K562 (cell line): ENCODE data around the gene GALNT17. TPM values are rescaled to one million over a fixed set of nuclear protein-coding genes. Genes with fewer than 3 reads are reported as not detected.

Experiments used
- ATAC-seq: fragments of 200-7000 bp; cut with Tn5 transposase; 3 replicates; pipeline ENCODE4 v1.9.1; 2020; ENCODE audit warnings: moderate library complexity
- BruUV-seq: library from RNA; stranded (reverse); fragments of 400-500 nt; replicated peaks from 2 replicates; lab custom pipeline; 2021; lab: Mats Ljungman, UMichigan
- CTCF ChIA-PET: fragments of 300-600 bp; formaldehyde crosslinking; extraction: SDS; loops from one replicate; lab custom pipeline; 2021; ENCODE audit warnings: low intra/inter-chr PET ratio; lab: Yijun Ruan, JAX
- POLR2A ChIA-PET: fragments of 300-600, 350-650 bp; sonication (Branson Sonifier 250); formaldehyde crosslinking; extraction: SDS; loops from one replicate; lab custom pipeline; 2021; ENCODE audit warnings: antibody characterized with exemption, inconsistent platforms; lab: Yijun Ruan, JAX
- DNase-seq, 4 experiments: peaks; one replicate each; pipeline versions ENCODE4 v3.0.0 to v3.0.0-alpha.2; 2011 to 2018; ENCODE audit warnings: low spot score in 3 of 4, mixed read lengths in 3 of 4; ENCODE audit errors: extremely low read depth in 1 of 4
- FAIRE-seq: peaks from 2 replicates; lab custom pipeline; 2011; peaks lifted over from hg19 to GRCh38; lab: Jason Lieb, UNC
- H2AFZ ChIP-seq: 2 replicates; pipeline ENCODE4 v1.6.0; 2011; ENCODE audit warnings: low read depth, low read length, control low read depth, inconsistent platforms
- H3K27ac ChIP-seq: fragments of 200-600 bp; 3 replicates; pipeline ENCODE4 v1.8.0; 2011; ENCODE audit warnings: low read depth, mild to moderate bottlenecking, control low read depth, inconsistent platforms, low read length, moderate library complexity, mixed read lengths; ENCODE audit errors: extremely low read depth
- H3K27me3 ChIP-seq, 2 experiments: fragments of 300-600 bp in 1 of 2; 2 replicates in 1 of 2; 3 replicates in 1 of 2; pipeline versions ENCODE4 v1.6.0 to v1.8.0; 2011; ENCODE audit warnings: inconsistent platforms in 2 of 2, low read length in 2 of 2, mild to moderate bottlenecking in 1 of 2, mixed read lengths in 1 of 2, moderate library complexity in 1 of 2; ENCODE audit not compliant: control insufficient read depth in 2 of 2, insufficient read depth in 2 of 2
- H3K36me3 ChIP-seq: fragments of 300-600 bp; 3 replicates; pipeline ENCODE4 v1.8.0; 2011; ENCODE audit warnings: mild to moderate bottlenecking, low read length, inconsistent platforms; ENCODE audit not compliant: control insufficient read depth, insufficient read depth
- H3K4me1 ChIP-seq, 2 experiments: fragments of 200-600 bp in 1 of 2; replicated peaks in 1 of 2; 2 replicates in 1 of 2; 3 replicates in 1 of 2; pipeline versions ENCODE4 v1.5.1 to v1.8.0; 2011; ENCODE audit warnings: inconsistent platforms in 2 of 2, low read length in 2 of 2, mild to moderate bottlenecking in 1 of 2, mixed read lengths in 1 of 2, moderate library complexity in 1 of 2; ENCODE audit not compliant: control insufficient read depth in 2 of 2, insufficient read depth in 2 of 2
- H3K4me2 ChIP-seq: 2 replicates; pipeline ENCODE4 v1.6.1; 2011; ENCODE audit warnings: low read length, control low read depth, inconsistent platforms, mixed read lengths; ENCODE audit not compliant: insufficient read depth
- H3K4me3 ChIP-seq: fragments of 200-600 bp; sonication (generic), shearing (Covaris generic); 2 replicates; pipeline ENCODE4 v1.5.1; 2016; ENCODE audit warnings: control low read depth, inconsistent platforms
- H3K79me2 ChIP-seq: fragments of 200-600 bp; 3 replicates; pipeline ENCODE4 v1.8.0; 2011; ENCODE audit warnings: low read length, inconsistent platforms; ENCODE audit not compliant: control insufficient read depth, insufficient read depth
- H3K9ac ChIP-seq, 2 experiments: 2 replicates each; pipeline versions ENCODE4 v1.6.0 to v1.6.1; 2011; ENCODE audit warnings: low read depth in 2 of 2, low read length in 2 of 2, control low read depth in 1 of 2, inconsistent platforms in 1 of 2, mild to moderate bottlenecking in 1 of 2, mixed read lengths in 1 of 2; ENCODE audit not compliant: insufficient read depth in 1 of 2
- H3K9me1 ChIP-seq: one replicate; pipeline ENCODE4 v1.6.0; 2011; ENCODE audit warnings: inconsistent platforms, mild to moderate bottlenecking, low read length, moderate library complexity; ENCODE audit not compliant: control insufficient read depth, insufficient read depth
- H3K9me3 ChIP-seq: replicated peaks from 2 replicates; pipeline ENCODE4 v1.5.1; 2011; ENCODE audit warnings: low read depth, low read length, inconsistent platforms; ENCODE audit not compliant: control insufficient read depth, insufficient read depth
- H4K20me1 ChIP-seq: replicated peaks from 2 replicates; pipeline ENCODE4 v1.6.1; 2011; ENCODE audit warnings: low read length, inconsistent platforms, mixed read lengths; ENCODE audit not compliant: control insufficient read depth, insufficient read depth
- ATF2 ChIP-seq: sonication (generic); formaldehyde crosslinking; IDR thresholded peaks from 2 replicates; pipeline ENCODE4 v1.8.1; 2022; ENCODE audit warnings: missing genetic modification reagents
- PML ChIP-seq: IDR thresholded peaks from 2 replicates; pipeline ENCODE4 v1.6.1; 2012; ENCODE audit warnings: low read length, inconsistent platforms
- SRSF3 ChIP-seq: fragments of 200-400 bp; formaldehyde crosslinking; IDR thresholded peaks from 2 replicates; pipeline ENCODE4 v1.6.1; 2016; ENCODE audit warnings: mild to moderate bottlenecking, low read length, moderate library complexity; ENCODE audit not compliant: insufficient read depth
- WGBS: fragments of 100-300 bp; shearing (Covaris generic); methylation state at CpG from one replicate; pipeline ENCODE4 v1.1.6; 2016; ENCODE audit warnings: low coverage, mixed read lengths; ENCODE audit not compliant: insufficient coverage; ENCODE audit errors: missing lambda C conversion rate; 5-methylcytosine and 5-hydroxymethylcytosine counted together
- in situ Hi-C: fragments of 300-500 bp; cut with MboI; formaldehyde crosslinking; loops from 4 replicates; pipeline ENCODE4 v1.15.0; 2018; ENCODE audit warnings: inconsistent platforms, mixed read lengths
- intact Hi-C: fragments of 100-400 bp; cut with micrococcal nuclease; formaldehyde crosslinking; loops from 2 replicates; pipeline ENCODE4 v1.14.2; 2022
- polyA plus RNA-seq, 8 experiments: library from polyadenylated mRNA; depleted of rRNA in 4 of 8; stranded (reverse) in 5 of 8; unstranded in 3 of 8; fragments of >200 nt; fragmentation: Nextera tagmentation in 2 of 8; fragmentation: Illumina TruSeq in 1 of 8; extraction: Ambion mirVana in 2 of 8; extraction: Trizol in 1 of 8; gene quantifications; 2 replicates each; pipeline versions ENCODE4 v1.2.1 to v1.2.3, GENCODE V29; 2011 to 2014; ENCODE audit warnings: inconsistent platforms in 1 of 8, missing spikeins in 1 of 8
- total RNA-seq, 7 experiments: library from RNA; depleted of rRNA in 6 of 7; stranded (reverse); fragments of >200 nt in 6 of 7; fragmentation: Illumina TruSeq in 2 of 7; extraction: Trizol in 2 of 7; gene quantifications; 2 replicates each; pipeline versions ENCODE4 v1.2.1 to v1.2.3, GENCODE V29; 2011 to 2021; ENCODE audit warnings: low replicate concordance in 1 of 7
- TF ChIP-seq, protein P1 (sequence below): fragments of 450-650 bp; IDR thresholded peaks from 2 replicates; pipeline ENCODE4 v1.6.1; 2016; ENCODE audit warnings: low read depth

GALNT17 gene
- total and polyA plus RNA-seq, 9 of the 15 experiments (the other 6 are each of a cell fraction or from before 2014, with no cell fraction given) = not detected

DNA sequence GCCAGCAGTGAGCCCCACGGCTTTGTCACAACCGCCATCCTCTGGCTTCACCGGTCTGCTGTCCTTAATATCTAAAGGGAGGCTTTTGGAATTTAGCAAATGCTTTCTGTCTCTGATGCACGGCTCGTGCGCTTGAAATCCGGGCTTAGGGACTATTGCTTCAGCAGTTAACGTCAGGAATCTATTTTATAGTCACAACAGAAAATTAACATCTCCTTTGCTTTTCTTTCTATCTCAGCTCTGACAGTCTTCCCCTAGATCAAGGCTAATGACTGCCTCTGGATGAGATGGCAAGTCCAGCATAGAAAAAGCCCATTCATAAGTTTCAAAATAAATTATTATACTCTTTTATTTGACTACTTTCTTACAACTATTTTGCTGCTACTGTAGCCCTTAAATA is 423.8 kb downstream of the GALNT17 start:
- TF ChIP-seq PML (no peak), SRSF3 (no peak), ATF2 (CRISPR knock-in tag) (no peak)
- TF ChIP-seq, protein P1, sequence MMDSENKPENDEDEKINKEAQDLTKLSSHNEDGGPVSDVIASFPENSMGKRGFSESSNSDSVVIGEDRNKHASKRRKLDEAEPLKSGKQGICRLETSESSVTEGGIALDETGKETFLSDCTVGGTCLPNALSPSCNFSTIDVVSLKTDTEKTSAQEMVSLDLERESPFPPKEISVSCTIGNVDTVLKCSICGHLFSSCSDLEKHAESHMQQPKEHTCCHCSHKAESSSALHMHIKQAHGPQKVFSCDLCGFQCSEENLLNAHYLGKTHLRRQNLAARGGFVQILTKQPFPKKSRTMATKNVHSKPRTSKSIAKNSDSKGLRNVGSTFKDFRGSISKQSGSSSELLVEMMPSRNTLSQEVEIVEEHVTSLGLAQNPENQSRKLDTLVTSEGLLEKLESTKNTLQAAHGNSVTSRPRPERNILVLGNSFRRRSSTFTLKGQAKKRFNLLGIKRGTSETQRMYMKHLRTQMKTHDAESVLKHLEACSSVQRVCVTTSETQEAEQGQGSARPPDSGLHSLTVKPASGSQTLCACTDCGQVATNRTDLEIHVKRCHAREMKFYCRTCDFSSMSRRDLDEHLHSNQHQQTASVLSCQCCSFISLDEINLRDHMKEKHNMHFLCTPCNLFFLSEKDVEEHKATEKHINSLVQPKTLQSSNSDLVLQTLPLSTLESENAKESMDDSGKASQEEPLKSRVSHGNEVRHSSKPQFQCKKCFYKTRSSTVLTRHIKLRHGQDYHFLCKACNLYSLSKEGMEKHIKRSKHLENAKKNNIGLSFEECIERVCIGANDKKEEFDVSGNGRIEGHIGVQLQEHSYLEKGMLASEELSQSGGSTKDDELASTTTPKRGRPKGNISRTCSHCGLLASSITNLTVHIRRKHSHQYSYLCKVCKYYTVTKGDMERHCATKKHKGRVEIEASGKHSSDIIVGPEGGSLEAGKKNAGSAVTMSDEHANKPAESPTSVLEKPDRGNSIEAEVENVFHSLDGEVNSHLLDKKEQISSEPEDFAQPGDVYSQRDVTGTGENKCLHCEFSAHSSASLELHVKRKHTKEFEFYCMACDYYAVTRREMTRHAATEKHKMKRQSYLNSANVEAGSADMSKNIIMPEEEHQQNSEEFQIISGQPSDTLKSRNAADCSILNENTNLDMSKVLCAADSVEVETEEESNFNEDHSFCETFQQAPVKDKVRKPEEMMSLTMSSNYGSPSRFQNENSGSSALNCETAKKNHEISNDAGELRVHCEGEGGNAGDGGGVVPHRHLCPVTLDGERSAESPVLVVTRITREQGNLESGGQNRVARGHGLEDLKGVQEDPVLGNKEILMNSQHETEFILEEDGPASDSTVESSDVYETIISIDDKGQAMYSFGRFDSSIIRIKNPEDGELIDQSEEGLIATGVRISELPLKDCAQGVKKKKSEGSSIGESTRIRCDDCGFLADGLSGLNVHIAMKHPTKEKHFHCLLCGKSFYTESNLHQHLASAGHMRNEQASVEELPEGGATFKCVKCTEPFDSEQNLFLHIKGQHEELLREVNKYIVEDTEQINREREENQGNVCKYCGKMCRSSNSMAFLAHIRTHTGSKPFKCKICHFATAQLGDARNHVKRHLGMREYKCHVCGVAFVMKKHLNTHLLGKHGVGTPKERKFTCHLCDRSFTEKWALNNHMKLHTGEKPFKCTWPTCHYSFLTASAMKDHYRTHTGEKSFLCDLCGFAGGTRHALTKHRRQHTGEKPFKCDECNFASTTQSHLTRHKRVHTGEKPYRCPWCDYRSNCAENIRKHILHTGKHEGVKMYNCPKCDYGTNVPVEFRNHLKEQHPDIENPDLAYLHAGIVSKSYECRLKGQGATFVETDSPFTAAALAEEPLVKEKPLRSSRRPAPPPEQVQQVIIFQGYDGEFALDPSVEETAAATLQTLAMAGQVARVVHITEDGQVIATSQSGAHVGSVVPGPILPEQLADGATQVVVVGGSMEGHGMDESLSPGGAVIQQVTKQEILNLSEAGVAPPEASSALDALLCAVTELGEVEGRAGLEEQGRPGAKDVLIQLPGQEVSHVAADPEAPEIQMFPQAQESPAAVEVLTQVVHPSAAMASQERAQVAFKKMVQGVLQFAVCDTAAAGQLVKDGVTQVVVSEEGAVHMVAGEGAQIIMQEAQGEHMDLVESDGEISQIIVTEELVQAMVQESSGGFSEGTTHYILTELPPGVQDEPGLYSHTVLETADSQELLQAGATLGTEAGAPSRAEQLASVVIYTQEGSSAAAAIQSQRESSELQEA = no peak
- whole genome bisulfite sequencing = 1% methylated on average over 8 of the region's 8 CpGs
- ChIA-PET POLR2A (no interaction called here), CTCF (no interaction called here)
- Histone ChIP-seq H3K27me3 (peaks cover 5 to 13% of the 10 kb centered on the region in 2 experiments; a peak in 2 of 5 replicates), H3K9me1 (no peaks in the 10 kb centered on the region), H3K9me3 (no peaks in the 10 kb centered on the region), H2AFZ (no peak overlapping the region), H3K4me2 (no peak overlapping the region), H3K79me2 (no peaks in the 10 kb centered on the region), H3K36me3 (no peaks in the 10 kb centered on the region), H3K27ac (no peak overlapping the region), H3K4me3 (no peak overlapping the region), H3K4me1 (no peaks in the 10 kb centered on the region), H3K9ac (no peak overlapping the region), H4K20me1 (no peaks in the 10 kb centered on the region)
- no TSS peak for BruUV-seq
- intact Hi-C loops = no loop called here
- FAIRE-seq = no peak
- in situ Hi-C loops = no loop called here
- no peak for DNase-seq
- ATAC-seq = no peak
